Tibial nerve (tissue), 4 donors: Measurements from ENCODE around the gene H6PD.

Experiments
- CTCF ChIP-seq, 5 experiments: fragments of 200-600 bp in 3 of 5; fragments of 450-650 bp in 2 of 5; sonication (generic) in 3 of 5; IDR thresholded peaks; one replicate each; pipeline ENCODE4 v1.5.1; 2016 to 2019; ENCODE audit warnings: antibody characterized with exemption in 5 of 5, mild to moderate bottlenecking in 3 of 5, moderate library complexity in 2 of 5
- EP300 ChIP-seq, 2 donors: sonication (generic); formaldehyde crosslinking; IDR thresholded peaks; one replicate each; pipeline ENCODE4 v1.6.1; 2017; ENCODE audit warnings: antibody characterized with exemption in 2 of 2, mild to moderate bottlenecking in 1 of 2
- POLR2A ChIP-seq, 2 donors: fragments of 450-650 bp; IDR thresholded peaks; one replicate each; pipeline ENCODE4 v1.6.1; 2017; ENCODE audit warnings: antibody characterized with exemption in 2 of 2, mild to moderate bottlenecking in 2 of 2, moderate library complexity in 2 of 2

- peak; percentile 58 to 91 (median 85) for TF ChIP-seq CTCF (IDR thresholded peaks at IDR 0.05)
- TF ChIP-seq POLR2A (IDR thresholded peaks at IDR 0.05) = no peak
- no peak for TF ChIP-seq EP300 (IDR thresholded peaks at IDR 0.05)
These were observed 54.5 kb downstream of the H6PD start for GRCh38 chr1:9289090-9289534.
